ENCODE data around the gene ANKRD33B. TPM values are rescaled to one million over a fixed set of nuclear protein-coding genes. Genes with fewer than 3 reads are reported as not detected.
"Not testable (repeated sequence)": the region's sequence is repeated elsewhere in the genome, so short reads cannot be mapped to it uniquely, and the experiment has no call there.

ANKRD33B gene
- total and polyA plus RNA-seq, 2 experiments from 2014 or later = 0.71 to 1.5 TPM

- H3K9me3 ChIP-seq (ENCODE audit: low read depth) = no peaks in the 10 kb centered on the region
- peaks cover 13% of the 10 kb centered on the region for H3K4me1 ChIP-seq (ENCODE audit: insufficient read depth)
- H3K79me2 ChIP-seq (ENCODE audit: insufficient read depth) = no peaks in the 10 kb centered on the region
- H3K36me3 ChIP-seq (ENCODE audit: low read depth) = no peaks in the 10 kb centered on the region
- in situ Hi-C loops (cut with MboI) = no loop called here
- TF ChIP-seq EZH2phosphoT487 (IDR thresholded peaks at IDR 0.05; ENCODE audit: insufficient read depth, low read depth) (no peak), EZH2 (IDR thresholded peaks at IDR 0.05; ENCODE audit: insufficient read depth, poor library complexity, severe bottlenecking) (no peak)
- H3K4me3 ChIP-seq = no peak overlapping the region
- H3K27me3 ChIP-seq (replicated peaks; ENCODE audit: insufficient read depth) = no peaks in the 10 kb centered on the region
- no peak for DNase-seq
- no peak overlapping the region for H3K9ac ChIP-seq
- H3K4me2 ChIP-seq (ENCODE audit: unreplicated experiment) = no peak overlapping the region
- no peaks in the 10 kb centered on the region for H3F3A ChIP-seq (ENCODE audit: insufficient read depth)
- no peak overlapping the region for H2AFZ ChIP-seq
- no peaks in the 10 kb centered on the region for H3K9me2 ChIP-seq (ENCODE audit: insufficient read depth)
- no peaks in the 10 kb centered on the region for H4K20me1 ChIP-seq (ENCODE audit: insufficient read depth)
- 81% methylated on average over 7 of the region's 7 CpGs for WGBS, 2 experiments (ENCODE audit: low coverage in 1 of 2, low lambda C conversion rate in 2 of 2, missing lambda C conversion rate in 2 of 2)
- H3K27ac ChIP-seq = no peak overlapping the region
These were observed 17.7 kb upstream of the ANKRD33B start for GRCh38 chr5:10546186-10546585.

GRCh38 chr5:10548418-10549122 lies 15.3 kb upstream of the ANKRD33B start:
- Histone ChIP-seq H3K9ac (no peak overlapping the region), H3K27ac (no peak overlapping the region), H3K36me3 (ENCODE audit: low read depth) (no peaks in the 10 kb centered on the region), H3K4me3 (no peak overlapping the region), H3K27me3 (replicated peaks; ENCODE audit: insufficient read depth) (no peaks in the 10 kb centered on the region), H3K79me2 (ENCODE audit: insufficient read depth) (no peaks in the 10 kb centered on the region), H3K9me3 (ENCODE audit: low read depth) (no peaks in the 10 kb centered on the region), H3F3A (ENCODE audit: insufficient read depth) (peaks cover 9% of the 10 kb centered on the region; the same call in 1 of the 2 replicates), H2AFZ (no peak overlapping the region), H3K4me1 (ENCODE audit: insufficient read depth) (peaks cover 23% of the 10 kb centered on the region), H3K4me2 (ENCODE audit: unreplicated experiment) (no peak overlapping the region), H3K9me2 (ENCODE audit: insufficient read depth) (no peaks in the 10 kb centered on the region), H4K20me1 (ENCODE audit: insufficient read depth) (no peaks in the 10 kb centered on the region)
- TF ChIP-seq EZH2 (IDR thresholded peaks at IDR 0.05; ENCODE audit: insufficient read depth, poor library complexity, severe bottlenecking) (no peak), EZH2phosphoT487 (IDR thresholded peaks at IDR 0.05; ENCODE audit: insufficient read depth, low read depth) (no peak)
- in situ Hi-C loops (cut with MboI) = no loop called here
- DNase-seq = no peak
- 95% methylated on average over 40 to 47 of the region's 48 CpGs for WGBS, 2 experiments (ENCODE audit: low coverage in 1 of 2, low lambda C conversion rate in 2 of 2, missing lambda C conversion rate in 2 of 2)

GRCh38 chr5:10549123-10549514 lies 14.8 kb upstream of the ANKRD33B start:
- H4K20me1 ChIP-seq (ENCODE audit: insufficient read depth); H3K9me3 ChIP-seq (ENCODE audit: low read depth); H3K9me2 ChIP-seq (ENCODE audit: insufficient read depth); H3K79me2 ChIP-seq (ENCODE audit: insufficient read depth); H3K27me3 ChIP-seq (replicated peaks; ENCODE audit: insufficient read depth); H3K9ac ChIP-seq; H3K36me3 ChIP-seq (ENCODE audit: low read depth); in situ Hi-C loops (cut with MboI); H2AFZ ChIP-seq; H3K27ac ChIP-seq; H3F3A ChIP-seq (ENCODE audit: insufficient read depth); DNase-seq; H3K4me3 ChIP-seq; H3K4me2 ChIP-seq (ENCODE audit: unreplicated experiment): not testable (repeated sequence)
- WGBS, 2 experiments (ENCODE audit: low coverage in 1 of 2, low lambda C conversion rate in 2 of 2, missing lambda C conversion rate in 2 of 2) = 95 to 97% methylated on average over 17 to 30 of the region's 30 CpGs
- peaks cover 23% of the 10 kb centered on the region for H3K4me1 ChIP-seq (ENCODE audit: insufficient read depth)

GRCh38 chr5:10550222-10550995 lies 13.5 kb upstream of the ANKRD33B start:
- peak overlapping the region; percentile 54 for H3K4me2 ChIP-seq (ENCODE audit: unreplicated experiment)
- H3F3A ChIP-seq (ENCODE audit: insufficient read depth) = peaks cover 9% of the 10 kb centered on the region; the same call in 1 of the 2 replicates
- WGBS, 2 experiments (ENCODE audit: low coverage in 1 of 2, low lambda C conversion rate in 2 of 2, missing lambda C conversion rate in 2 of 2) = 81 to 84% methylated on average over 10 of the region's 10 CpGs
- H3K4me1 ChIP-seq (ENCODE audit: insufficient read depth) = peaks cover 27% of the 10 kb centered on the region
- peak overlapping the region; percentile 61 for H3K27ac ChIP-seq
- H3K79me2 ChIP-seq (ENCODE audit: insufficient read depth) = no peaks in the 10 kb centered on the region
- in situ Hi-C loops (cut with MboI) = no loop called here
- H3K36me3 ChIP-seq (ENCODE audit: low read depth) = no peaks in the 10 kb centered on the region
- H3K9me2 ChIP-seq (ENCODE audit: insufficient read depth) = no peaks in the 10 kb centered on the region
- no peak overlapping the region for H3K4me3 ChIP-seq
- TF ChIP-seq EZH2phosphoT487 (IDR thresholded peaks at IDR 0.05; ENCODE audit: insufficient read depth, low read depth) = no peak
- no peak for TF ChIP-seq EZH2 (IDR thresholded peaks at IDR 0.05; ENCODE audit: insufficient read depth, poor library complexity, severe bottlenecking)
- H2AFZ ChIP-seq = no peak overlapping the region
- H3K9me3 ChIP-seq (ENCODE audit: low read depth) = no peaks in the 10 kb centered on the region
- H4K20me1 ChIP-seq (ENCODE audit: insufficient read depth) = no peaks in the 10 kb centered on the region
- peak; percentile 57 for DNase-seq
- H3K9ac ChIP-seq = peak overlapping the region; percentile 53
- H3K27me3 ChIP-seq (replicated peaks; ENCODE audit: insufficient read depth) = no peaks in the 10 kb centered on the region
